GM12864 (cell line): ENCODE results near the gene BABAM1.

Experiments
- DNase-seq: peaks from one replicate; pipeline ENCODE4 v3.0.0-alpha.2; 2011; ENCODE audit warnings: low read depth
- H3K4me3 ChIP-seq: 2 replicates; pipeline ENCODE4 v1.5.1; 2011; ENCODE audit warnings: mild to moderate bottlenecking, low read depth, low read length, control low read depth
- TF ChIP-seq, protein P1 (sequence below): IDR thresholded peaks from 2 replicates; pipeline ENCODE4 v1.5.1; 2011; ENCODE audit warnings: low read depth, mild to moderate bottlenecking, moderate library complexity, low read length, control low read depth, inconsistent platforms; ENCODE audit errors: missing control alignments

BABAM1 gene

DNA sequence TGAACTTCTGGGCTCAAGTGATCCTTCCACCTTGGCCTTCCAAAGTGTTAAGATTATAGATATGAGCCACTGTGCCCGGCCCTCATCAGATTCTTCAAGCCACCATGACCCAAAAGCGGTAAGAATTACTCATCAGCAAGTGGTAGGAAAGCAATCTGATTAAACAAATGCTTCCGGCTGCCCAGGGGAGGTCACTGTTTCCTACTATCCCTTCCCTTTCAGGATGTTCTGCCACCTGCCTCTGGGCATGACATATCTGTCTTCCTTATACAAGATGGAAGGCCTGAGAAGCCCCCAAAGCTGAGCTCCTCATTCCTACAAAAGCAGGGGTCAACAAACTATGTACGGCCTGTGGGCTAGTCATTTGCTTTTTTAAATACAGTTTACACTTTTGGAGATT is 29.0 kb downstream of the BABAM1 start:
- TF ChIP-seq, protein P1, sequence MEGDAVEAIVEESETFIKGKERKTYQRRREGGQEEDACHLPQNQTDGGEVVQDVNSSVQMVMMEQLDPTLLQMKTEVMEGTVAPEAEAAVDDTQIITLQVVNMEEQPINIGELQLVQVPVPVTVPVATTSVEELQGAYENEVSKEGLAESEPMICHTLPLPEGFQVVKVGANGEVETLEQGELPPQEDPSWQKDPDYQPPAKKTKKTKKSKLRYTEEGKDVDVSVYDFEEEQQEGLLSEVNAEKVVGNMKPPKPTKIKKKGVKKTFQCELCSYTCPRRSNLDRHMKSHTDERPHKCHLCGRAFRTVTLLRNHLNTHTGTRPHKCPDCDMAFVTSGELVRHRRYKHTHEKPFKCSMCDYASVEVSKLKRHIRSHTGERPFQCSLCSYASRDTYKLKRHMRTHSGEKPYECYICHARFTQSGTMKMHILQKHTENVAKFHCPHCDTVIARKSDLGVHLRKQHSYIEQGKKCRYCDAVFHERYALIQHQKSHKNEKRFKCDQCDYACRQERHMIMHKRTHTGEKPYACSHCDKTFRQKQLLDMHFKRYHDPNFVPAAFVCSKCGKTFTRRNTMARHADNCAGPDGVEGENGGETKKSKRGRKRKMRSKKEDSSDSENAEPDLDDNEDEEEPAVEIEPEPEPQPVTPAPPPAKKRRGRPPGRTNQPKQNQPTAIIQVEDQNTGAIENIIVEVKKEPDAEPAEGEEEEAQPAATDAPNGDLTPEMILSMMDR, result no peak
- no peak for DNase-seq
- no peak overlapping the region for H3K4me3 ChIP-seq

DNA sequence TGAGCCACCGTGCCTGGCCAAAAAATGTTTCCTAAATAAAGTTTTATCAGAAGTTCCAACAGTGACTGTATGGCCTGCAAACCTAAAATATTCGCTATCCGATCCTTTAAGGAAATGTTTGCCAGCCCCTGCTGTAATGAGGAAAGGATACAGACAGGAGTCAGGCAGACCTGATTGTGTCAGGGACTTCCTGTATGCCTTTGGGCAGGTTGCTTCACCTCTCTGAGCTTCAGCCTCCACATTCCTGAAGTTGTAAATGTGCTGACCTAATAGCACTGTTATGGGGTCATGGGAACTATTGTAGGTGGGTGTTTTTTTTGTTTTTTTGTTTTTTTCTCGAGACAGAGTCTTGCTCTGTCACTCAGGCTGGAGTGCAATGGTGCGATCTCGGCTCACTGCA is 29.7 kb downstream of the BABAM1 start:
- TF ChIP-seq, protein P1, result no peak
- no peak overlapping the region for H3K4me3 ChIP-seq
- no peak for DNase-seq

DNA sequence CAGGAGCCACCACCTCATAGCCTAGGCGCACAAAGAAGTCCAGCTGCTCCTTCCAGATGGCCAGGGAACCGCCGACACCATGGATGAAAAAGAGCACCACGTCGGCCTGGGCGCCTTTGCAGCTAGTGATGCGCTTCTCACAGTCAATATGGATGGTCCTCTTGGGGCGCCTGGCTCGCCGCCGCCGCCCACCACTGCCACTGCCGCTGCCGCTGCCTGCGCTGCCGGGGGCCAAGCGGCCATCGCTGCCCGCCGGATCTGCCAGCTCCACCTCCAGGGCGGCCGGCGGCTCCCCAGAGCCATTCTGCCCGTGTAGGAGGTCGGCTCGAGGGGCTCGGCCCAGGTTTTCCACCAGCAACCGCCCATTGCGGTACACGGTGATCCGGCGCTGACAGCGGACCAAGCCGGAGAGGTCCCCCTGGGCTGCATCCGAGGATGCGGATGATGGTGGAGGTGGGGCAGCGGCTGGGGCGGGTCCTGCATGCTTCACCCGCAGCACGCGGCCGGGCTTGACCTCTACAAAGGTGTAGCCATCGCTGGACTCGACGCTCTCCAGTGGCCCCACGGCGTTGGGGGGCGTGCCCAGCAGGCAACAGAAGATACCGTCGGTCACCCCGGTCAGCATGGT is 33.9 kb downstream of the BABAM1 start:
- no peak overlapping the region for H3K4me3 ChIP-seq
- TF ChIP-seq, protein P1, result no peak
- no peak for DNase-seq

DNA sequence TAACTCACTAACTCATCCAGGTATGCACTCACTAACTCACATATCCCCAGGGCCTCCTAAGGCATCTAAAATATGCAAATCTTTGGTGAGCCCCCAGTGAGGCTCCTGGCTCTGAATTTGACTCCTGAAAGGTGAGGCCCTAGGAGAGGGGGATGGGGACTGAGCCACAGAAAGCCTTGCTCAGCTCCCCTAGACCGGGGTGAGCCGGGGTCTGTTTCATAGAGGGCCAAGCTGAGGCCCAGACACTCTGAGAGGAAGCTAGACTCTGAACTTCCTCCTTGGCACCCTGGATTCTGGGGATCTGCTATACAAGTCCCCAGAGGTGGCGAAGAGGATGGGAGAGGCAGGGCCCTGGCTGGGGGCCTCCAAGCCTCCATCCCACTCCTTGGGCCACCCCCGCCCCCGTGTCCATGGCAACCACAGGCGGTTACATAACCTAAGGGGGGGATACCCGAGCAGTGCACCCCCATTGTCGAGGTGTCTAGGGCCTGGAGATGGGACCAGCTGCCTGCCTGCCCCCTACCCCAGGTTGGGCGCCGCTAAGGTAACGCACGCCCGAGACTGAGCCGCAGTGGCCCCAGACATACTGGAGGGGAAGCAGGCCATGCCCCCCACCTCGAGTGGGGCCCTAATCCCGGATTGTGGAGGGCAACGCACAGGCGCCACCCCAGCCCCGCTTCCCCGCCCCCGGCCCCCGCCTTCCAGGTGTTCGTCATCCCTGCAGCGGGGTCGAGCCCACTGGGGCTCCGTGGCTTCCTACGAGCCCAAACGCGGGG is 35.3 kb downstream of the BABAM1 start:
- TF ChIP-seq, protein P1, result no peak
- peak overlapping the region; percentile 83 for H3K4me3 ChIP-seq
- DNase-seq, result no peak

DNA sequence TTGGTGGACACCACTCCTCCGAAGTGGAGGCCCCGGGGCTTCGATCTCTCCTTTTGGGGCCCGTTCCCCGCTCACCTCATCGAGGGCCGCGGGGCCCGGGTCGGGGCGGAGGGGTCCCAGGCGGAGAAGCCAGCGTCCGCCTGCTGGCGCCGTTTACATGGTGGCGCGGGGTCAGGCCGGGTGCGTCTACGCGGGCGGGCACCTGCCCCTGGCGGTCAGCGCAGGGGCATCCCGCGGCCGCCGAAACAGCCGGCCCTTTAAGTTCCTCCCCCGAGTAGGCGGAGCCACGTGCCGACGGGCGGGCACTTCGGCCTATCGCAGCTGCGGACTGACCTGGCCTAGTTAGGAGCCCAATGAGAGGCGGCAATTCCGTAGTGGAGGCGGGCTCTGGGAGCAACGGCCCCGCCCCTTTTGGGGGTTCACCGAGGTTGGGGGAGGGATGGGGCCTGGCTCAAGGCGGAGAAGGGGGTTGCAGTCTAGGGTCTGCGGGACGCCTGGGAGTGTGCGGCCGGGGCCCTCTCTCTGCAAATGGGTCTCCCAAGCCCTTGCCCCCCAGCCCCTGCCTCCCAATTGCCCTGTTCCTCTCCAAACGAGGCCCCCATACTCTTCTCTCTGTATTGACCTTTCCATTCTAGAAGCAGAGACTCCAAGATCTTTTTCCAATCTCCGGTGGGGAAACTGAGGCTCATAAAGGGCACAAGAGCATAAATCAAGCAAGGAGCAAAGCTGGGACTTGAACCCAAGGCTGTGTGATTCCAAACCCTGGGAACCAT is 36.1 kb downstream of the BABAM1 start, which contains the start of gene ABHD8:
Gene ABHD8 (minus strand): TSS at position 259 of the 773 bp plus-strand sequence. CDS start 1,809 bp downstream, outside the sequence.
- peak; percentile 88 for DNase-seq
- TF ChIP-seq, protein P1, result peak; percentile 35
- H3K4me3 ChIP-seq, result peak within 1 kb of the TSS; percentile 83

DNA sequence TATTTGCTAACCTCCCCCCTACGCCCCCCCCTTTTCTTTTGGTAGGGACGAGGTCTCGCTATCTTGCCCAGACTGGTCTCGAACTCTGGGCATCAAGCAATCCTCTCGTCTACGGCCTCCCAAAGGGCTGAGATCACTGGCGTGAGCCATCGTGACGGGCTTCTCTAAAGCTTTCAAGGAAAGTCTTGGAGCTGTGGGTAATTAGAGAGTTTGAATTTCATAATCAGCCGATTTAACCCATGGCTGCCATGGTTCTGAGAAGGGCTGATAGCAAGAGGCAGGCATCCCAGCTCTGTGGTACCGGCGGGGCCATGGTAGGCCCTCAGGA is 36.7 kb downstream of the BABAM1 start:
- TF ChIP-seq, protein P1, result no peak
- no peak for DNase-seq
- H3K4me3 ChIP-seq, result no peak overlapping the region; the same call in 1 of the 2 replicates
